Measurements from ENCODE around the gene SPP1.

DNA sequence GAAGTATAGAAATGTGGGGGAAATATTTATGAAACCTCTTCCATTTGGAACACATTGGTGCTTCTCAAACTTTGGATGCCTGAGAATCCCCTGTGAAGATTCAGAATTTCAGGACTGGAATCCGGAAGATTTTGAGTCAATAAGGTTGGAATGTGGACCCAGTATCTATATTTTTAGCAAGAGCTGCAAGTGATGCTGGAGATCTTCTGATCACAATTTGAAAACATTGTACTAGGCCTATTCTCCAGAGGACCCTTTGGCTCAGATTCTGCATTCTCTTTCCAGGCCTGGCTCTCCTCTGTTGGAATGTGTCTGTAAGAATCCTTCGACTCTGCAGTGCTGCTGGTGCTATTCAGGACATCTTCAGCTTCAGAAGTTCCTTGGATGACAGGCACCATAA is 29.6 kb downstream of the SPP1 start:
- TF ChIP-seq GATA2 (CRISPR knock-in tag; IDR thresholded peaks at IDR 0.05) = no peak
- no peak for TF ChIP-seq ZNF274 (IDR thresholded peaks at IDR 0.05; ENCODE audit: borderline replicate concordance, low read depth, low read length)

Data from K562 (cell line).